Ovary (tissue), 3 donors: ENCODE results near the gene PRKG1.

ENCODE experiments used
- CTCF ChIP-seq, 3 donors: fragments of 450-650 bp in 2 of 3; fragments of 200-600 bp in 1 of 3; IDR thresholded peaks; one replicate each; pipeline versions ENCODE4 v1.5.1 to v1.8.0; 2016 to 2022; ENCODE audit warnings: antibody characterized with exemption in 3 of 3, mild to moderate bottlenecking in 1 of 3
- POLR2A ChIP-seq: fragments of 450-650 bp; IDR thresholded peaks from one replicate; pipeline ENCODE4 v1.6.1; 2017; ENCODE audit warnings: antibody characterized with exemption, mild to moderate bottlenecking, moderate library complexity
- donor health status: DM: no; HTN: no; CAD: no.

GRCh38 chr10:51767103-51767763, 692.9 kb downstream of the PRKG1 start:
- TF ChIP-seq CTCF (IDR thresholded peaks at IDR 0.05) (no peak), POLR2A (no peak)
